Esophagus muscularis mucosa (tissue), 3 donors: ENCODE data around the gene SGIP1.

Experiments used
- CTCF ChIP-seq, 3 experiments: fragments of 200-600 bp in 2 of 3; fragments of 450-650 bp in 1 of 3; sonication (generic) in 2 of 3; IDR thresholded peaks; one replicate each; pipeline ENCODE4 v1.5.1; 2017 to 2019; ENCODE audit warnings: antibody characterized with exemption in 3 of 3, mild to moderate bottlenecking in 2 of 3, moderate library complexity in 1 of 3
- POLR2A ChIP-seq: fragments of 450-650 bp; IDR thresholded peaks from one replicate; pipeline ENCODE4 v1.6.1; 2017; ENCODE audit warnings: antibody characterized with exemption, moderate library complexity, mild to moderate bottlenecking, low read depth
- POLR2AphosphoS5 ChIP-seq, 2 donors: sonication (generic); formaldehyde crosslinking; IDR thresholded peaks; one replicate each; pipeline ENCODE4 v1.6.1; 2017; ENCODE audit warnings: antibody characterized with exemption in 2 of 2

- TF ChIP-seq CTCF (IDR thresholded peaks at IDR 0.05) = no peak
- no peak for TF ChIP-seq POLR2A
- no peak for TF ChIP-seq POLR2AphosphoS5 (IDR thresholded peaks at IDR 0.05)
These were observed 12.3 kb downstream of the SGIP1 start for GRCh38 chr1:66546047-66546810.
